GM12801 (cell line): Measurements from ENCODE around the gene CFAP100.

ENCODE experiments used
- CTCF ChIP-seq: IDR thresholded peaks from one replicate; pipeline ENCODE4 v1.5.1; 2011; ENCODE audit warnings: control low read depth; ENCODE audit not compliant: insufficient read length; ENCODE audit errors: extremely low read depth

Gene CFAP100

GRCh38 chr3:126394179-126394976, at the start of gene CFAP100:
CFAP100 (plus strand) TSS chr3:126394909; CDS start chr3:126396001, 1,092 bp downstream.
- TF ChIP-seq CTCF, result no peak

GRCh38 chr3:126345231-126345630, 49.5 kb upstream of the CFAP100 start:
- no peak for TF ChIP-seq CTCF

- TF ChIP-seq CTCF, result no peak
Measured at GRCh38 chr3:126345641-126346460, 48.9 kb upstream of the CFAP100 start.

- no peak for TF ChIP-seq CTCF
Measured at GRCh38 chr3:126346466-126346865, 48.2 kb upstream of the CFAP100 start.

GRCh38 chr3:126347543-126348161, 47.1 kb upstream of the CFAP100 start:
- TF ChIP-seq CTCF, result no peak

GRCh38 chr3:126348308-126348920, 46.3 kb upstream of the CFAP100 start:
- TF ChIP-seq CTCF, result no peak

GRCh38 chr3:126349071-126349470, 45.6 kb upstream of the CFAP100 start:
- TF ChIP-seq CTCF, result no peak
